GM18907 (cell line): ENCODE measurements around the gene PI4K2A.
"Not testable (repeated sequence)": the region's sequence is repeated elsewhere in the genome, so short reads cannot be mapped to it uniquely, and the experiment has no call there.

ENCODE experiments used
- ATAC-seq: cut with Tn5 transposase; IDR thresholded peaks from one replicate; pipeline ENCODE4 v1.9.1; 2021; ENCODE audit warnings: mild to moderate bottlenecking, moderate library complexity; ENCODE audit not compliant: unreplicated experiment

Gene PI4K2A

DNA sequence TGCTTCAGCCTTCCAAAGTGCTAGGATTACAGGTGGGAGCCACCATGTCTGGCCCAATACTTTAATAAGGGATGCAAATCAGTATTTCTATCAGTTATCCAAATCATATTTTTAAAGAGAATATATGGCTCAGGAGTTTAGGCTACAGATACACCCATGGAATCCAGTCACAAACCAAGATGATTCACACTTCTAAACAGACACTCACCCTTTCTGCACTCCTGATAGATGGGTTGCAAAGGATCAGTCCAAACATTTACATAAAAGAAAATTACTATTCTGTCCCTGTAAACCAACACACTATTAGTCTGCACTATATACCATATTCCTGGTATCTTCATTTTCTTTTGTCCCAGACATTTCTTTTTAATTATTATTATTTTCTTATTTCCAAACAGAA, 9.4 kb upstream of the PI4K2A start:
- no peak for ATAC-seq

DNA sequence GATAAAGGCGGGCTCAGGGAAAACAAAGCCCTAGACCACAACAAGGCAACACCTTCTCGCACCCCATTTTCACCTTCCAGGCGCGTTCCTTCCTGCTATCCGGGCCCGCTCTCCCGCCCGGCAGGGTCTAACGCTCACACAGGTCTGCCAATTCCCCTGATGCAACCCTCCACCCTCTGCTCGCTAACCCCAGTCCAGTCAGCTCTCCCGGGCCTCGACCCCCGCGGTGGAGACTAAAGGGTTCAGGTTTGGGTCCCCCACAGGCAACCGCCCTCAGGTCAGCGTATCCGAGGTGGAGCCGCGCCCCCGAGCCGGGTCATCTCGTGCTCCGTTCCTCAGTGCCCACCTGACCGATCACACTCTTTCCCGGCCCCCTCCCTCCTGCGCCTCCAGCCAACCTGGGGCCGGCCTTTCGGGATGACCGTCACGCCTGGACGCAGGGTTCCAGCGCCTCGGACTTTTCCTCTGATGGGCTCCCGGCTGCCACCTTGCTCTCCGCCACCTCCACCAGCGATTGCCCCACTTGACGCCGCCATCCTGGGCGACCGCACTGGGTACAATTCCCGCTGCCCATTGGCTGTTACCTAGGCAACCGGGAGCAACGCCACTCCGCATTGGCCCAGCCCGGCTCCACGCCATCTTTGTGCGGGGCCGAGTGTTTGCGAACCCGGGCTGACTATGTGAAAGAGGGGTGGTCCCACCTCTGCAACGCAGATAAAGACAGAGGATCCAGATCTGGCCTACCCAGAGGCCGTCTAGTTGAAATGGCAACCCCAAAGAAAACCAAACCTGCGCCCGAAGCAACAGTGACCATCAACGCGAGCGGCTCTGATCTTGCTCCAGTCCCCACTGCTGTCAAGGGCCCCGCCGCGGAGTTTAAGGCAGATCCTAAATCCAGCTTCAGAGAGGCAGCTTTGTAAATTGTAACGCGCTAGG, 7.3 kb upstream of the PI4K2A start, which contains the start of gene MORN4:
Gene MORN4 (minus strand): TSS at position 552 of the 936 bp plus-strand sequence. CDS start 13,847 bp downstream, outside the sequence.
- ATAC-seq, result peak; percentile 99

DNA sequence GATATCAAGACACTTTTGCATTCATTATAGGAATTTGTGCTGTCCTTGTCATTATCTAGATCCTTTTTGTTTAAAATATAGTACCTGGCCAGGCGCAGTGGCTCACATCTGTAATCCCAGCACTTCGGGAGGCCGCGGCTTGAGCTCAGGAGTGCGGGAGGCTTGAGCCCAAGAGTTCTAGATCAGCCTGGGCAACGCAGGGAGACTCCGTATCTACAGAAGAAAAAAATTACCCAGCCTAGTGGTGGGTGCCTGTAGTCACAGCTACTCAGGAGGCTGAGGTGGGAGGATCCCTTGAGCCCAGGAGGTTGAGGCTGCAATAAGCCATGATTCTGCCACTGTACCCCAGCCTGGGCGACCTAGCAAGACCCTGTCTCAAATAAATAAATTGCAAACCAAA, 6.5 kb upstream of the PI4K2A start:
- no peak for ATAC-seq

DNA sequence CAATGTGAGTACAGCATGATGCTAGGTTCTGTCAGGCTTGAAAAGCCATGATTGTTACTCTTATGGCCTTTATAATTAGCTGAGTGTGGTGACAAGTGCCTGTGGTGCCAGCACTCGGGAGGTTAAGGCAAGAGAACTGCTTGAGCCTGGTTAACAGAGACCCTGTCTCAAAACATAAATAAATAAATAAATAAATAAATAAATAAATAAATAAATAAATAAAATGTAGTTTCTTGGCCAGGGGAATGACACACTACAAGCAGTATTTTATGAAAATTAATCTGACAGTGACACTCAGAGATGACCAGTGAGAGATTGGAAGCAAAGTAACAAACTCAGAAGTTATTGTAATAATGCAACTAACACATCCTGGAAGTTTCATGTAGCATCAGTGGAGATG, 4.9 kb upstream of the PI4K2A start:
- no peak for ATAC-seq

DNA sequence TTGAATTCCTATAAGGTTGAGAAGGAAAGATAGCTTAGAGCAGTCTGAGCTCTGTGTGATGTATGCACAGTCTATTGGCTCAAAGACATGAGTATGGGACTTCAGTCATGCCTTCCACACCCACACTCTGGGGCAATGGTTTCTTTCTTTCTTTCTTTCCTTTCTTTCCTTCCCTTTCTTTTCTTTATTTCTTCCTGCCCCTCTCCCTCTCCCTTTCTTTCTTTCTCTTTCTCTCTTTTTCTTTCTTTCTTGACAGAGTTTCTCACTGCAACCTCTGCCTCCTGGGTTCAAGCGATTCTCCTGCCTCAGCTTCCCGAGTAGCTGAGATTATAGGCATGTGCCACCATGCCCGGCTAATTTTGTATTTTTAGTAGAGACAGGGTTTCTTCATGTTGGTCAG, 1.4 kb upstream of the PI4K2A start:
- ATAC-seq, result not testable (repeated sequence)

DNA sequence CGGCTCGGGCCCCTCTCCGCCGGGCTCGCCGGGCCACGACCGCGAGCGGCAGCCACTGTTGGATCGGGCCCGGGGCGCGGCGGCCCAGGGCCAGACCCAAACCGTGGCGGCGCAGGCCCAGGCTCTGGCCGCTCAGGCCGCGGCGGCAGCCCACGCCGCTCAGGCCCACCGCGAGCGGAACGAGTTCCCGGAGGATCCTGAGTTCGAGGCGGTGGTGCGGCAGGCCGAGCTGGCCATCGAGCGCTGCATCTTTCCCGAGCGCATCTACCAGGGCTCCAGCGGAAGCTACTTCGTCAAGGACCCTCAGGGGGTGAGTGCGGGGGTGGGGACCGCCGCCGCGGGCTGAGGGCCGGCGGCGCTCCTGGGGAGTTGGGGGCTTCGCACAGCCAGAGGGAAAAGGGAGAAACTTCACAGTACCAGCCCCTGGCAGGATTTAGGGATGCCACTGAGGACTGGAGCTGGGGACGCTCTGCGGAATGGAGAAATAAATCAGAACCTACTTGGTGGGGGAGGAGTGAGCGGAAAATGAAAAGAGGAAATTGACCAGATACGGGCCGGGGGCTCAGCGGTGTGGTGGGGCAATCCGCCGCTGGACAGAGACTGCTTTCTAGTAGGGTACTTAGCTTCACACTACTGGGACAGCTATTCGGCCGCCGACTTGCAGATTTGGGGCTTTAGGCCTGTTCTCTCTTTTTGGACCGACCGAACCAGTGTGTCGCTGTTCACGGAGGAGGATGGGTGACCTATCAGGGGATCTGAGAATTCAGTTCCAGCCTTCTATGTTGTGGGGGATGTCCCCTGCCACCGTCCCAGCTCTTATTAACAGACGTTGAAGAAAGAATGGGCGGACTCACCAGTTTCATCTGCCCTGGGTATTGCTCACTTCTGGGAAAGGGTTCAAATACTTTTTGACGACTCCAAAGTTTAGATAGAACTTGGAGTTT, 669 bp downstream of the PI4K2A start:
- ATAC-seq, result peak; percentile 16

DNA sequence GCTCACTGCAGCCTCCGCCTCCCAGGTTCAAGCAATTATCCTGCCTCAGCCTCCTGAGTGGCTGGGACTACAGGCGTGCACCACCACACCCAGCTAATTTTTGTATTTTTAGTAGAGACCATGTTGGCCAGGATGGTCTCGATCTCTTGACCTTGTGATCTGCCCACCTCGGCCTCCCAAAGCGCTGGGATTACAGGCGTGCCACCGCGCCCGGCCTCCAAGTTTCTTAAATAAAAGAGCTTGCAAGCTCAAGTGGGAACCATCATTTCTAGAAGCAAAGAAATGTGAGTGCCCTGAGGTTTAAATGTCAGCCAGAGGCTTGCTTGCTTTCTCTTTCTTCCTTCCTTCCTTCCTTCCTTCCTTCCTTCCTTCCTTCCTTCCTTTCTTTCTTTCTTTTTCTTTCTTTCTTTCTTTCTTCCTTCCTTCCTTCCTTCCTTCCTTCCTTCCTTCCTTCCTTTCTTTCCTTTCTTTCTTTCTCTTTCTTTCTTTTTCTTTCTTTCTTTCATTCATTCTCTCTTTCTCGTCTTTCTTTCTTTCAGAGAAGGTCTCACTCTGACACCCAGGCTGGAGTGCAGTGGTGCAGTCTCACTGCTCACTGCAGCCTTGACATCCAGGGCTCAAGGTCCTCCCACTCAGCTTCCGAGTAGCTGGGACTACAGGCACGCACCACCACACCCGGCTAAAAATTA, 2.1 kb downstream of the PI4K2A start:
- ATAC-seq, result not testable (repeated sequence)

DNA sequence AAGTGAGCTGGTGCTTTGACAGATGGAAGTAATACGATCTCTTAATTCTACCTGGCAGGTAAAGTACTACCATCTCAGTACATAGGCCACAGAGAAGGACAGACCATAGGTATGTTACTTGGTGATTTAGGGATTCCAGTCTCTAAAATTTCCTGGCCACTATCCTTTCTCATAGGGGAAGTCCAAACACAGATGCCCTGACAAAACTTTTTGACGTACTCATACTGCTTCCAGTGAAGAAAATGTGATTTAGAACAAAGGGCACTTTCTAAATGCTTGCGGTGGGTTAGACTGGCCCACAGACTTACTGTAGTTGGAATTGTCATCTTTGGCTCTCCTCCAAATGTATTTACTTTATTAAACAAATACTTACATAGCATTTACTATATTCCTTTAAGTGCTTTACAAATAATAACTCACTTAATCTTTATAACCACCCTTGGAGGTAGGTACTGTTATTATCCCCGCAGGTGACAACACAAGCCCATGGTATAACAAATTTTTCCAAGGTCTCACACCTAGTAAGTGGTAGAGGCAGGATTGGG, 3.0 kb downstream of the PI4K2A start:
- no peak for ATAC-seq

DNA sequence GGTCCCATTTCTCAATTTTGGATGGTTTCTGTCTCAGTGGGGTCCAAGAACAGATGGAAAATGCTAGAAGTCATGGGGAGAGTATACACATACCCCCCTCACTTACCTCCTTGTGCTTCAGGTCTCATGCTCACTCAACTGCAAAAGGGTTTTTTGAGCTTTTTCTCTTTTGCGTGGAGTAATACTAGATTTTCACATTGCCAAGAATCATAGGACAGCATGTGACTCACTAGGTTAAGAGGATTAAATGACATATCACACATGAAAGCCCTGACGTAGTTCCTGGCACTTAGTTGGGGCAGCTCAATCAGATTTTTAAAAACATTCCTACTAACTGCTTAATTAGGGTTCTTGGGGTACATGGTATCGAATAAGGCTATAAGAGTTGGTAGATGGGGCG, 4.5 kb downstream of the PI4K2A start:
- no peak for ATAC-seq

DNA sequence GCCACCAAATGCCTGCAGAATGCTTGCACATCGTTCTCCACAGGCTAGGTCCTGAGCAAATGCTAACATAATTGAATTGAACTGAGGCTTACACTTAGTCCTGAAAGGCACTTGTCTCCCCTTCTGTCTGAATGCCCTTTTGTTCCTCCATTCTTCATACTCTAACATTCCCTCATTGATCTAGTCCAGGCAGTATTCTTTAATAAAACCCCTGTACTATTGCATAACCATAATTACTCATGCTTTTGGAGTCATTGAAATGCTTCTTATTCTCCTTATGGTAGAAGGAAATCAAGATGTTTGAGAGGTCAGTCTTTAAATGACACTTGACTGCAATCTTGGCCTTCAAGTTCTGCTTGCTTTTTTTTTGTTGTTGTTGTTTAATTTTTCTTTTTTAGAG, 7.1 kb downstream of the PI4K2A start:
- ATAC-seq, result no peak

DNA sequence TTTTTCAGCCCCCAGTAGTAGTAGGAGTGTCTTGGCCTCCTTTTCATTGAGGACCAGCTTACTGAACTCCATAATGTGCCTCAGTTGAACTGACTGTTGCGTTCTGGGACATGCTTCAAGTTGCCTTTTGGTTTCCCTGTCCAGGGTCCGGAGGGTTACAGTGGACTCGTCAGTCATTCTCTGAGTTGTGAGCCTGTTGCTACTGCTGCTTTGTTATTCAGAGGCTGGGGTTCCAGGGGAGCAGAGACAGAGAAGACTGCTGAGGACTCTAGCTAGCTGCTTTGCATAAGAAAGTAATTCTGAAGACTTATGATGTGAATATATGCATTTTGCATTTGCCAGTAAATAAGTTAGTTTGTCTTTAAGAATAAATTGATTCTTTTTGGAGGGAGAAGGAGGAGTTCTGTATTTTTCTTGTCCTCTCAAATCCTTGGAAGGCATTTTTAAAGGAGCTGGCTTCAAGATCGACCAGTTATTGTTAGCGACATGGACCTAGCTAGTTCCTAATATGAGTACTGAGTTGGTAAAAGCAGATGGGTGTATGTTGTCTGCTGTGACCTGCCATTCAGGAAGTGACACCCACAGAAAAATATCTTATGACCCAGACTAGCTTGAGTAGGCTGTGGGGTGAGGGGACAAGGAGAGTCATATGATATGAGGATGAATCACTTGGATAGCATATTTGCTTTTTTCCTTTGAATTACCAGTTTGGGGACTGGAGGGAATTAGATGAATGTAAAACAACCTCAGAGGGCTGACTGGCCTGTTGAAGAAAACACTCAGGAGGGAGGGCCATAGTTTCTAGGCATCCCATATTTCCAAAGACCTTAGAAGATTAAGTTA, 8.3 kb downstream of the PI4K2A start:
- peak; percentile 86 for ATAC-seq

DNA sequence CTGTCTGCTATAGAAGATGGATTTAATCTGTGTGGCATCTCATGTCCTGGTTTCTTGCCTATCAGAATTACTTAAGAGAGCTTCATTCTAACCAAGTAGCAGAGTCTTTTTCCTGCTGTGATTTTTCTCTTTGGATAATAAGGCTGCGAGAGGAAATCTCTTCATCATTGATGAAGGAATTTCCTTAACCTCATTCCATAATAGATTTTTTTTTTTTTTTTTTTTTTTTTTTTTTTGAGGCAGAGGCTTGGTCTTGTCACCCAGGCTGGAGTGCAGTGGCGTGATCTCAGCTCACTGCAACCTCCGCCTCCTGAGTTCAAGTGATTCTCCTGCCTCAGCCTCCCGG, 8.9 kb downstream of the PI4K2A start:
- peak; percentile 12 for ATAC-seq

DNA sequence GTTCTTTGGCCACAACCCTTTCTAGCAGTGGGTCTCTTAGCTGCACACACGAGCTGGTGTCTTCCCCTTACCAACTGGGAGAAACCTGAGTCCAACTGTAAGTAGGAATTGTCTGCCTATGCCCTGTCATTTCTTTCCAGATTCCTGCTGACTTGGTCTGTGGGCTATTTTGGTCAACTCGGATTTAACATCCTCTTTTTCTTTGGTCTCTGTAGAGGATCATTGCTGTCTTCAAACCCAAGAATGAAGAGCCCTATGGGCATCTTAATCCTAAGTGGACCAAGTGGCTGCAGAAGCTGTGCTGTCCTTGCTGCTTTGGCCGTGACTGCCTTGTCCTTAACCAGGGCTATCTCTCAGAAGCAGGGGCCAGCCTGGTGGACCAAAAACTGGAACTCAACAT, 10.3 kb downstream of the PI4K2A start:
- no peak for ATAC-seq

DNA sequence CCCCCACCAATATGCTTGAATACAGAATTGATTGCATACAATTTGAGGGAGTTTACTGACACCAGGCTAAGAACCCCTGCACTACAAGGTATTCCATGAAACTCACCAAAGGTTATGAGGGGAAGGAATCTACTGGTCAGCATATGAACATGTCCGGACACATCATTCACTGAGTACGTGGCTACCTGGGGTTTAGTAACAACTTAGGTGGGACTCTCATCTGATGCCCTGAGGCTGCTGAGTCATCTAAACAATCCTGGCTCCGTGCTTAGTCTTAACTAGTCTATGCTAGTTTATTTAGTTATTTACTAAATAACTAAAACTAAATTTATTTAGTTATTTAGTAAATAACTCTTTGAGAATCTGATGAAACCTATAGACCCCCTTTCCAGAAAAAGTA, 11.3 kb downstream of the PI4K2A start:
- no peak for ATAC-seq

DNA sequence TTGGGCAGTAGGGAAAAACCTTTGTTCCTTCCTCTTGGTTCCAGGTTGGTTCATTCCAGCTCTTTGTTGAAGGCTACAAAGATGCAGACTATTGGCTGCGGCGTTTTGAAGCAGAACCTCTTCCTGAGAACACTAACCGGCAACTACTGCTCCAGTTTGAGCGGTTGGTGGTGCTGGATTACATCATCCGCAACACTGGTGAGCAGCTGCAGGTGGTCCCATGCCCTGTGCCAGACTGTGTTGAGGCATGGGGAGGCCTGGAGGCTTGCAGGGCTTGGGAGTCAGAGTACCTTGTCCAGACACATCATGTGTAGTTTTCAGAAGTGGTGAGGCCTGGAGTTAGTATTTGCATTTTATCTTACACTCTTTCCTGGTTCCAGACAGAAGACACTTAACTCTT, 16.3 kb downstream of the PI4K2A start:
- ATAC-seq, result no peak

DNA sequence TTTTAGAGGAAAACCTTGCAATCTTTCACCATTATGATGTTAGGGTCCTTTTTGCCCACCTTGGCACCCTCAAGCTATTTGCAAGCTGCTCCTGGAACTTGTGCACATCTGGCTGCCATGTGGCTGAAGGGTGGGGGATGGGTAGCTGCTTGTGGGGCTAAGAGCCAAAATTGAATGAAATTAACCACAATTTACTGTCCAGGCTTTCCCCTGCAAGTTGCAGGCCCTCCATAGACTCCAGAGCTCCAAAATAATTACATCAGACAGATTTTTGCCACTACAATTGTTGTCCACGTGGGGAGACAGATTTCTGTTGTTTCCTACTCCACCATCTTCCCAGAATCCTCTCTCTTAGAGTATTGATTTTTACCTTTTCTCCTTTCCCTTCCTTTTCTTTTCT, 19.1 kb downstream of the PI4K2A start:
- ATAC-seq, result no peak

DNA sequence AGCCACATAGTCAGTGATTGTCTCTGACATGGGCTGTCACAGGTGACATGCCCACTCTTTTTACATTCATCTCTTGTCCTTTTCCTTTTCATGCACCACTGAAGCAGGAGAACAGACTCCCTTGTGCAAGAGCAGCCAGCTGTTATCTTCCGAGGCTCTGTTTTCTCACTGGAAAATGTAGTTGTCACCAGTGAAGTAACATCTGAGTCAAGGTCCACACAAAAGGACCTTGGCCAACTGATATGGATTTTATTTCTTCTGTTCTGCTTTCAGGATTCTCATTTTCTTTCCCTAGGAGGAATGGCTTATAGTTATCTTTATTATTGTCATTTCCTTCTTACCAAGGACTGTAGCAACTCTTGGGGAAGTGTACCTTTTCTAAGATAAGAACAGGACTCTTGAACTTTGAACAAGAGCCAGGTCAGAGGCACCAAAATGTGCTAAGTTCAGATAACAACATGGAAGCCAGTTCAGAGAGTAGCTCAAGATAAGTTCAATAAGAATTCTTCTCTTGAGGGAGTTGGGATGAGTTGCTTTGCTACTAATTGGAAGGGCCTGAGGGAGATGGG, 23.9 kb downstream of the PI4K2A start:
- ATAC-seq, result no peak

DNA sequence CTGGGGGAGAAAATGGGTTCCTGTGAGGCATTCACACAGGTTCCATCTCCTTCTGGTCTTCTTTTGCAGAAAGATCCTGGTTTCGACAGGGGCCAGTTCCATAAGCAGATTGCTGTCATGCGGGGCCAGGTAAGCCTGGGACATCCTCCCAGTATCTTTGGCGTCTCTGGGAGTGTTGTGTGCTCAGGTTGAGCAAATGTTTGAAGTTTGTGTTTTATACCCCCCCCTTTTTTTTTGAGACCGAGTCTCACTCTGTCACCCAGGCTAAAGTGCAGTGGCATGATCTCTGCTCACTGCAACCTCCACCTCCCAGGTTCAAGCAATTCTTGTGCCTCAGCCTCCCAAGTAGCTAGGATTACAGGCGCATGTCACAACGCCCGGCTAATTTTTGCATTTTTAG, 26.5 kb downstream of the PI4K2A start:
- ATAC-seq, result no peak

DNA sequence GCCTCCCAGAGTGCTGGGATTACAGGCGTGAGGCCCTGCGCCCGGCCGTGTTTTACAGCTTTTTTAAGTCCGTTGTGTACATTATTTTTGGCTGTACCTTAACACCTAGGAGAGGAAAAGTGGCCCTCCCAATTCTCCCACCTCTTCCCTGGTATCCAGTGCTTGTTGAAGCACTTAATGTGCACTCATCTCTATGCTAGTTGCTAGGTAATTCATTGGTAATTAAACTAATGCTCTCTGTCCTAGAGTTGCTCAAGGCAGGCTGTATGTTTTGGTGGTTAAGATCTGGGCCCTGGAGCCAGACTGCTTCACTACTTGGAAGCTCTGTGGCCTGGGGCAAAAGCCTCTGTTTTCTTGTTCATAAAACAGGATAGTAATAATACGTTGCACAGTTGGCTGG, 27.0 kb downstream of the PI4K2A start:
- no peak for ATAC-seq

DNA sequence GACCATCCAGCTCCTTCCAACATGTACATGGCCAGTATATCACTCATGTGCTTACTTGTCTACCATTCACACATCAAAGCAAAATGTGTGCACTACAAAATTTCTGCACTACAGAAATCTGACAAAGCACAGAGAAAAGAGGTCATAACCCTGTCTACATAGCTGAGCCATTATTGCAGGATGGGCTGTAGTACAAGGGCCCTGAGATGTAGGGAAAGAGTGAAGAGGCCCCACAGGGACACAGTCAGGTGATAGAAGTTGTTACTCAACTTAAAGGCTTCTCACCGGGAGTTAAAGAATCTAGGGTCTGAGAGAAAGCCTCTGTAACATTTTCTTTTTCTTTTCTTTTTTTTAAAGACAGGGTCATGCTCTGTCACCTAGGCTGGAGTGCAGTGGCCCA, 29.1 kb downstream of the PI4K2A start:
- ATAC-seq, result no peak
